H1 (cell line): ENCODE results near the gene RPS6KA2. TPM values are rescaled to one million over a fixed set of nuclear protein-coding genes. Genes with fewer than 3 reads are reported as not detected.

Experiments
- CTCF ChIA-PET: fragments of 300-600 bp; sonication (Branson Sonifier 250); formaldehyde crosslinking; loops from one replicate; lab custom pipeline; 2021; ENCODE audit not compliant: partially characterized antibody; lab: Charles Lee
- POLR2A ChIA-PET: fragments of 300-600 bp; sonication (Branson Sonifier 250); formaldehyde crosslinking; loops from one replicate; lab custom pipeline; 2021; ENCODE audit warnings: inconsistent platforms; ENCODE audit not compliant: partially characterized antibody; lab: Charles Lee
- DNase-seq, 2 experiments: peaks; one replicate each; pipeline versions ENCODE4 v3.0.0 to v3.0.0-alpha.2; 2010 to 2022; ENCODE audit warnings: low spot score in 2 of 2, low read depth in 1 of 2, mixed read lengths in 1 of 2
- FAIRE-seq: peaks from 2 replicates; lab custom pipeline; 2011; peaks lifted over from hg19 to GRCh38; lab: Jason Lieb, UNC
- H2AFZ ChIP-seq: 2 replicates; pipeline ENCODE4 v1.8.1; 2012; ENCODE audit warnings: low read length, inconsistent platforms
- H2AK5ac ChIP-seq: 2 replicates; pipeline ENCODE4 v1.6.1; 2013; ENCODE audit warnings: low read depth, low read length
- H2BK120ac ChIP-seq: replicated peaks from 2 replicates; pipeline ENCODE3; 2013; ENCODE audit warnings: low read depth, low read length, inconsistent platforms
- H2BK12ac ChIP-seq: 2 replicates; pipeline ENCODE4 v1.6.1; 2013; ENCODE audit warnings: low read depth, low read length
- H2BK15ac ChIP-seq: 2 replicates; pipeline ENCODE4 v1.6.1; 2013; ENCODE audit warnings: low read length
- H2BK20ac ChIP-seq: 2 replicates; pipeline ENCODE4 v1.6.1; 2013; ENCODE audit warnings: low read length
- H2BK5ac ChIP-seq: 2 replicates; pipeline ENCODE4 v1.6.1; 2013; ENCODE audit warnings: low read depth, low read length
- H3K14ac ChIP-seq: 2 replicates; pipeline ENCODE4 v1.6.1; 2013; ENCODE audit warnings: inconsistent platforms; ENCODE audit not compliant: insufficient read length
- H3K18ac ChIP-seq: 2 replicates; pipeline ENCODE4 v1.6.1; 2013; ENCODE audit warnings: low read length; ENCODE audit errors: extremely low read depth
- H3K23ac ChIP-seq: 2 replicates; pipeline ENCODE4 v1.6.1; 2013; ENCODE audit warnings: inconsistent platforms; ENCODE audit not compliant: insufficient read length
- H3K23me2 ChIP-seq: 2 replicates; pipeline ENCODE4 v1.6.1; 2013; ENCODE audit warnings: low read depth, low read length
- H3K27ac ChIP-seq: 2 replicates; pipeline ENCODE4 v1.6.1; 2011; ENCODE audit warnings: low read depth, low read length, inconsistent platforms
- H3K27me3 ChIP-seq, 4 experiments: replicated peaks in 1 of 4; 1 replicate in 1 of 4; 2 replicates in 3 of 4; pipeline versions ENCODE4 v1.6.1 to v1.8.1; 2011 to 2013; ENCODE audit warnings: low read length in 3 of 4, mild to moderate bottlenecking in 3 of 4, inconsistent platforms in 2 of 4, mixed read lengths in 2 of 4, moderate library complexity in 1 of 4; ENCODE audit not compliant: control insufficient read depth in 3 of 4, insufficient read depth in 3 of 4; ENCODE audit errors: extremely low read depth in 1 of 4
- H3K36me3 ChIP-seq, 4 experiments: 2 replicates each; pipeline versions ENCODE4 v1.6.1 to v1.8.1; 2011 to 2013; ENCODE audit warnings: mild to moderate bottlenecking in 4 of 4, low read length in 3 of 4, moderate library complexity in 2 of 4, control low read depth in 1 of 4, inconsistent platforms in 1 of 4; ENCODE audit not compliant: insufficient read depth in 4 of 4, control insufficient read depth in 2 of 4
- H3K4ac ChIP-seq: replicated peaks from 2 replicates; pipeline ENCODE3; 2013; ENCODE audit warnings: low read length, low read depth, mixed read lengths, inconsistent platforms; ENCODE audit not compliant: insufficient read length
- H3K4me1 ChIP-seq, 4 experiments: replicated peaks in 1 of 4; 1 replicate in 1 of 4; 2 replicates in 3 of 4; pipeline versions ENCODE4 v1.6.1 to v1.8.1; 2011 to 2013; ENCODE audit warnings: low read length in 3 of 4, inconsistent platforms in 2 of 4, mixed read lengths in 1 of 4; ENCODE audit not compliant: insufficient read depth in 4 of 4, control insufficient read depth in 3 of 4
- H3K4me2 ChIP-seq, 2 experiments: 2 replicates each; pipeline versions ENCODE4 v1.6.1 to v1.8.1; 2011 to 2013; ENCODE audit warnings: low read depth in 2 of 2, low read length in 2 of 2, control low read depth in 1 of 2, inconsistent platforms in 1 of 2, mild to moderate bottlenecking in 1 of 2; ENCODE audit not compliant: insufficient read depth in 1 of 2
- H3K4me3 ChIP-seq, 4 experiments: fragments of 200-600, 300-600 bp in 1 of 4; sonication (generic), shearing (Covaris generic), sonication (Bioruptor Twin) in 1 of 4; 2 replicates each; pipeline versions ENCODE4 v1.5.1 to v1.8.1; 2011 to 2016; ENCODE audit warnings: low read length in 4 of 4, low read depth in 3 of 4, control low read depth in 2 of 4, inconsistent platforms in 2 of 4, mild to moderate bottlenecking in 2 of 4, mixed read lengths in 1 of 4, moderate library complexity in 1 of 4; ENCODE audit not compliant: insufficient read depth in 2 of 4; ENCODE audit errors: extremely low read depth in 1 of 4
- H3K56ac ChIP-seq: replicated peaks from 2 replicates; pipeline ENCODE3; 2013; ENCODE audit warnings: low read depth, mild to moderate bottlenecking, mixed read lengths, low read length, inconsistent platforms; ENCODE audit not compliant: insufficient read length
- H3K79me1 ChIP-seq: 2 replicates; pipeline ENCODE4 v1.6.1; 2013; ENCODE audit warnings: low read depth, low read length, control low read depth
- H3K79me2 ChIP-seq, 2 experiments: 2 replicates each; pipeline versions ENCODE4 v1.6.1 to v1.8.1; 2012 to 2013; ENCODE audit warnings: low read length in 2 of 2, mild to moderate bottlenecking in 2 of 2, inconsistent platforms in 1 of 2; ENCODE audit not compliant: insufficient read depth in 2 of 2, control insufficient read depth in 1 of 2
- H3K9ac ChIP-seq, 4 experiments: replicated peaks in 1 of 4; 1 replicate in 1 of 4; 2 replicates in 3 of 4; pipeline versions ENCODE4 v1.6.1 to v1.8.1; 2011 to 2013; ENCODE audit warnings: low read depth in 3 of 4, low read length in 3 of 4, control low read depth in 2 of 4, mild to moderate bottlenecking in 2 of 4, moderate library complexity in 2 of 4, inconsistent platforms in 1 of 4; ENCODE audit errors: extremely low read depth in 1 of 4
- H3K9me3 ChIP-seq, 2 experiments: 2 replicates each; pipeline versions ENCODE4 v1.6.1 to v1.8.1; 2012 to 2013; ENCODE audit warnings: mild to moderate bottlenecking in 2 of 2, moderate library complexity in 2 of 2, control low read depth in 1 of 2, inconsistent platforms in 1 of 2, low read depth in 1 of 2, low read length in 1 of 2, mixed read lengths in 1 of 2; ENCODE audit not compliant: insufficient read depth in 2 of 2
- H4K20me1 ChIP-seq, 2 experiments: replicated peaks in 1 of 2; 2 replicates each; pipeline versions ENCODE3 to v1.8.1; 2011 to 2013; ENCODE audit warnings: inconsistent platforms in 2 of 2, low read length in 2 of 2, mild to moderate bottlenecking in 1 of 2; ENCODE audit not compliant: insufficient read depth in 2 of 2, control insufficient read depth in 1 of 2
- H4K5ac ChIP-seq: 2 replicates; pipeline ENCODE4 v1.6.1; 2013; ENCODE audit warnings: low read length, low read depth, mixed read lengths, inconsistent platforms; ENCODE audit not compliant: insufficient read length
- H4K8ac ChIP-seq: 2 replicates; pipeline ENCODE4 v1.8.0; 2013; ENCODE audit warnings: mild to moderate bottlenecking, moderate library complexity, low read length, inconsistent platforms; ENCODE audit not compliant: insufficient read depth; ENCODE audit errors: extremely low read depth
- H4K91ac ChIP-seq: replicated peaks from 2 replicates; pipeline ENCODE3; 2013; ENCODE audit warnings: low read length, mixed read lengths, inconsistent platforms; ENCODE audit not compliant: insufficient read length
- CHD2 ChIP-seq: IDR thresholded peaks from 2 replicates; pipeline ENCODE4 v1.6.1; 2012; ENCODE audit warnings: low read length, improper control_type of control experiment
- E2F6 ChIP-seq: IDR thresholded peaks from 2 replicates; pipeline ENCODE4 v1.6.1; 2012; ENCODE audit warnings: inconsistent platforms
- EZH2 ChIP-seq: fragments of 200-600 bp; sonication (generic); IDR thresholded peaks from 2 replicates; pipeline ENCODE4 v1.7.1; 2012; ENCODE audit warnings: low read depth, mild to moderate bottlenecking, moderate library complexity, low read length, inconsistent platforms; ENCODE audit not compliant: severe bottlenecking
- HDAC2 ChIP-seq, 2 experiments: fragments of 300-600 bp in 1 of 2; sonication (generic) in 1 of 2; IDR thresholded peaks; 2 replicates each; pipeline ENCODE4 v1.6.1; 2011 to 2012; ENCODE audit warnings: low read depth in 2 of 2, low read length in 2 of 2, mild to moderate bottlenecking in 2 of 2, moderate library complexity in 2 of 2, borderline replicate concordance in 1 of 2, inconsistent platforms in 1 of 2
- KDM1A ChIP-seq: fragments of 200-600, 300-600 bp; sonication (generic); IDR thresholded peaks from 2 replicates; pipeline ENCODE4 v1.7.1; 2016; ENCODE audit warnings: mild to moderate bottlenecking, low read length, borderline replicate concordance
- POU5F1 ChIP-seq: IDR thresholded peaks from 2 replicates; pipeline ENCODE4 v1.6.1; 2011; ENCODE audit warnings: low read depth, mild to moderate bottlenecking, low read length, moderate library complexity
- SP2 ChIP-seq: IDR thresholded peaks from 2 replicates; pipeline ENCODE4 v1.6.1; 2012; ENCODE audit warnings: mild to moderate bottlenecking, low read length, inconsistent platforms
- SUZ12 ChIP-seq: fragments of 200-600 bp; sonication (generic); IDR thresholded peaks from 2 replicates; pipeline ENCODE4 v1.6.1; 2012; ENCODE audit warnings: mild to moderate bottlenecking, inconsistent platforms, low read length, moderate library complexity, mixed read lengths
- TAF7 ChIP-seq: optimal IDR thresholded peaks from 2 replicates; pipeline ENCODE3; 2011; ENCODE audit warnings: low read depth, mild to moderate bottlenecking, inconsistent platforms, low read length, moderate library complexity, borderline replicate concordance
- TBP ChIP-seq: IDR thresholded peaks from 2 replicates; pipeline ENCODE4 v1.6.1; 2011; ENCODE audit warnings: low read depth, low read length, improper control_type of control experiment
- ZNF274 ChIP-seq: IDR thresholded peaks from 2 replicates; pipeline ENCODE4 v1.7.0; 2012; ENCODE audit warnings: low read length, borderline replicate concordance; ENCODE audit errors: extremely low read depth
- WGBS, 2 experiments: shearing (Covaris generic) in 1 of 2; methylation state at CpG; one replicate each; pipeline versions ENCODE4 v1.1.6 to v1.1.7; 2013 to 2015; ENCODE audit warnings: low lambda C conversion rate in 2 of 2, mixed read lengths in 2 of 2, inconsistent platforms in 1 of 2, low coverage in 1 of 2, missing lambda C conversion rate in 1 of 2; ENCODE audit not compliant: insufficient replicate concordance in 2 of 2, insufficient coverage in 1 of 2, insufficient read length in 1 of 2; ENCODE audit errors: extremely low coverage in 1 of 2, missing lambda C conversion rate in 1 of 2; 5-methylcytosine and 5-hydroxymethylcytosine counted together
- polyA plus RNA-seq, 7 experiments: library from polyadenylated mRNA; depleted of rRNA in 3 of 7; stranded (reverse) in 5 of 7; unstranded in 2 of 7; fragments of >200 nt in 5 of 7; fragments of 200-250 nt in 2 of 7; gene quantifications; 1 replicate in 5 of 7; 2 replicates in 1 of 7; 4 replicates in 1 of 7; pipeline versions ENCODE4 v1.2.1 to v1.2.3, GENCODE V29; 2011 to 2013; ENCODE audit warnings: missing spikeins in 2 of 7, mixed read lengths in 2 of 7
- total RNA-seq: library from RNA; stranded (reverse); fragmentation: NEBNext Ultra II Directional; extraction: Animal tissue kit (Norgen Biotek cat#: 25700); gene quantifications from 2 replicates; pipeline ENCODE4 v1.2.1, GENCODE V29; 2021

RPS6KA2 gene
- total and polyA plus RNA-seq, 2 of the 8 experiments (the other 6 are each of a cell fraction or from before 2014, with no cell fraction given) = 8.8 to 25.7 TPM

GRCh38 chr6:166583230-166583965 lies 43.7 kb downstream of the RPS6KA2 start:
- peaks cover 0 to 3% (median 0%) of the 10 kb centered on the region in 4 experiments; a peak in 1 of 7 replicates for H3K4me1 ChIP-seq
- no peak overlapping the region for H3K27ac ChIP-seq
- no peak overlapping the region for H3K18ac ChIP-seq
- H3K4me3 ChIP-seq = no peak overlapping the region
- H3K9me3 ChIP-seq = no peaks in the 10 kb centered on the region
- H4K20me1 ChIP-seq = peaks cover 0 to 3% of the 10 kb centered on the region in 2 experiments
- 92% methylated on average over 15 of the region's 15 CpGs; no CpG with 5 or more reads in 1 of the 2 experiments for WGBS, 2 experiments
- no peak overlapping the region for H2BK15ac ChIP-seq
- no peak overlapping the region for H3K9ac ChIP-seq
- peaks cover 0 to 15% of the 10 kb centered on the region in 2 experiments; a peak in 2 of 4 replicates for H3K79me2 ChIP-seq
- CTCF ChIA-PET = interaction anchor here (0.8 to 2.8 kb wide), 5 partner anchors 8 to 97 kb away, joined by 3 to 13 read pairs (median 3); no protein-coding TSS in a partner anchor
- H2AFZ ChIP-seq = no peak overlapping the region
- POLR2A ChIA-PET = interaction anchor here (0.6 to 1.8 kb wide), 4 partner anchors 8 to 112 kb away, joined by 3 to 4 read pairs (median 3); no protein-coding TSS in a partner anchor
- H3K14ac ChIP-seq = no peak overlapping the region
- H3K4ac ChIP-seq = no peak overlapping the region
- no peaks in the 10 kb centered on the region for H3K23me2 ChIP-seq
- H3K56ac ChIP-seq = no peak overlapping the region
- no peaks in the 10 kb centered on the region for H3K36me3 ChIP-seq
- H3K23ac ChIP-seq = no peak overlapping the region
- no peak overlapping the region for H2BK12ac ChIP-seq
- no peak overlapping the region for H4K8ac ChIP-seq
- no peak overlapping the region for H2AK5ac ChIP-seq
- no peak overlapping the region for H2BK5ac ChIP-seq
- H2BK20ac ChIP-seq = no peak overlapping the region
- H2BK120ac ChIP-seq = no peak overlapping the region
- H4K91ac ChIP-seq = no peak overlapping the region
- no peak for DNase-seq
- H3K79me1 ChIP-seq = peaks cover 5% of the 10 kb centered on the region; the same call in 1 of the 2 replicates
- no peak overlapping the region for H3K4me2 ChIP-seq
- no peak overlapping the region for H4K5ac ChIP-seq
- FAIRE-seq = no peak
- no peaks in the 10 kb centered on the region for H3K27me3 ChIP-seq
- TF ChIP-seq EZH2 (no peak), POU5F1 (no peak), E2F6 (no peak), TAF7 (no peak), ZNF274 (no peak), CHD2 (no peak), SUZ12 (no peak), KDM1A (no peak), SP2 (no peak), TBP (no peak), HDAC2 (IDR thresholded peaks at IDR 0.05; ENCODE audit: borderline replicate concordance in 1 of 2, low read depth in 2 of 2, low read length in 2 of 2) (no peak)
